ENCODE data around the gene MTG2. TPM values are rescaled to one million over a fixed set of nuclear protein-coding genes. Genes with fewer than 3 reads are reported as not detected.

Gene MTG2
- total RNA-seq, 1 donor from 2014 or later: 31.5 TPM

DNA sequence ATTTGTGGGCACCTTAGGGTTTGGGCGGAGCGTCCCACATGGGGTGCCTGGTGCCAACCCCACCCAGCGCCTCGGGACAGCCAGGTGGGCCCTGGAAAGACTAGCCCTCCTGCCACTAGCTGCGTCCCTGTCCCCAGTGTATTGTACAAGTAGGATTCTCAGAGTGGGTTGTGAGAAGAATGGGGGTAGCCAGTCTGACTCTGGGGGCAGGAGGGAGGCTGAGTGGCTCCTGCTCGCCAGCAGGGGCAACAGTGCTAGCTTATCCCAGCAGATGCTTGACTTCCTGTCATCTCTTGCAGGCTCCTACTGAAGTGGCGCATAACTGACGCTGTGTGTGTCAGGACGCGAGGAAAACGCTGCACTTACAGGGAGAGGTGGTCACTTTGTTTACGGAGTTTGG is 49.0 kb upstream of the MTG2 start:
- Mint-ChIP-seq H3K36me3 (ENCODE audit: low read depth, unreplicated experiment) (peaks cover 31% of the 10 kb centered on the region), H3K9me3 (ENCODE audit: unreplicated experiment) (no peaks in the 10 kb centered on the region), H3K27ac (ENCODE audit: unreplicated experiment) (no peak overlapping the region), H3K4me1 (ENCODE audit: low read depth, unreplicated experiment) (no peaks in the 10 kb centered on the region), H3K4me3 (ENCODE audit: unreplicated experiment) (no peak overlapping the region), H3K27me3 (ENCODE audit: low read depth, unreplicated experiment) (no peaks in the 10 kb centered on the region)
- Histone ChIP-seq H3K79me2 (ENCODE audit: insufficient read depth, low read length) (peaks cover 28% of the 10 kb centered on the region), H3K36me3 (ENCODE audit: insufficient read depth, low read length) (peaks cover 50% of the 10 kb centered on the region), H3K4me2 (ENCODE audit: low read length) (no peak overlapping the region), H3K27me3 (ENCODE audit: insufficient read depth, low read length) (no peaks in the 10 kb centered on the region), H2AFZ (ENCODE audit: low read depth, low read length) (no peak overlapping the region), H3K27ac (ENCODE audit: low read depth, low read length) (no peak overlapping the region), H3K4me3 (ENCODE audit: insufficient read depth, low read depth, low read length) (no peak overlapping the region), H3K9me3 (ENCODE audit: insufficient read depth, low read depth, low read length) (no peaks in the 10 kb centered on the region), H3K4me1 (ENCODE audit: insufficient read depth, low read length) (peaks cover 5% of the 10 kb centered on the region), H4K20me1 (ENCODE audit: insufficient read depth, low read length) (peaks cover 83% of the 10 kb centered on the region), H3K9ac (ENCODE audit: low read length) (no peak overlapping the region)
- no peak for FAIRE-seq
- no peak for DNase-seq (ENCODE audit: low read depth)
- no peak for TF ChIP-seq EZH2 (IDR thresholded peaks at IDR 0.05; ENCODE audit: insufficient read depth, low read length)
- TF ChIP-seq, protein P1, sequence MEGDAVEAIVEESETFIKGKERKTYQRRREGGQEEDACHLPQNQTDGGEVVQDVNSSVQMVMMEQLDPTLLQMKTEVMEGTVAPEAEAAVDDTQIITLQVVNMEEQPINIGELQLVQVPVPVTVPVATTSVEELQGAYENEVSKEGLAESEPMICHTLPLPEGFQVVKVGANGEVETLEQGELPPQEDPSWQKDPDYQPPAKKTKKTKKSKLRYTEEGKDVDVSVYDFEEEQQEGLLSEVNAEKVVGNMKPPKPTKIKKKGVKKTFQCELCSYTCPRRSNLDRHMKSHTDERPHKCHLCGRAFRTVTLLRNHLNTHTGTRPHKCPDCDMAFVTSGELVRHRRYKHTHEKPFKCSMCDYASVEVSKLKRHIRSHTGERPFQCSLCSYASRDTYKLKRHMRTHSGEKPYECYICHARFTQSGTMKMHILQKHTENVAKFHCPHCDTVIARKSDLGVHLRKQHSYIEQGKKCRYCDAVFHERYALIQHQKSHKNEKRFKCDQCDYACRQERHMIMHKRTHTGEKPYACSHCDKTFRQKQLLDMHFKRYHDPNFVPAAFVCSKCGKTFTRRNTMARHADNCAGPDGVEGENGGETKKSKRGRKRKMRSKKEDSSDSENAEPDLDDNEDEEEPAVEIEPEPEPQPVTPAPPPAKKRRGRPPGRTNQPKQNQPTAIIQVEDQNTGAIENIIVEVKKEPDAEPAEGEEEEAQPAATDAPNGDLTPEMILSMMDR (IDR thresholded peaks at IDR 0.05; ENCODE audit: insufficient read depth, low read depth, low read length): no peak

DNA sequence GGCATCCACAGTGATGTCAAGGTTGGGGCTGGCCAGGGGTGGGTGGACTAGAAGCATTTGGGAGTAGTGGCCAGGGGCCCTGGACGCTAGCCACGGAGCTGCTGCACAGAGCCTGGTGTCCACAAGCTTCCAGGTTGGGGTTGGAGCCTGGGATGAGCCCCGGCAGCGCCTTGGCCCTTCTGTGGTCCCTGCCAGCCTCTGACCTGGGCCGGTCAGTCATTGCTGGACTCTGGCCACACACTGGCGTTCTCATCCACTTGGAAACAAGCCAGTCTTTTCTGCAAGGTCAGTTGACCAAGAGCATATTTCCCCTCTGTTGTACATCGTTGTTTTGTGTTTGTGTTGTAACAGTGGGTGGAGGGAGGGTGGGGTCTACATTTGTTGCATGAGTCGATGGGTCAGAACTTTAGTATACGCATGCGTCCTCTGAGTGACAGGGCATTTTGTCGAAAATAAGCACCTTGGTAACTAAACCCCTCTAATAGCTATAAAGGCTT is 48.0 kb upstream of the MTG2 start:
- no peak for DNase-seq (ENCODE audit: low read depth)

More for the DNA sequence above, 48.0 kb upstream of the MTG2 start:
- Histone ChIP-seq H3K79me2 (ENCODE audit: insufficient read depth, low read length) (peaks cover 37% of the 10 kb centered on the region), H3K9me3 (ENCODE audit: insufficient read depth, low read depth, low read length) (no peaks in the 10 kb centered on the region), H3K4me1 (ENCODE audit: insufficient read depth, low read length) (peaks cover 5% of the 10 kb centered on the region), H4K20me1 (ENCODE audit: insufficient read depth, low read length) (peaks cover 83% of the 10 kb centered on the region), H3K4me3 (ENCODE audit: insufficient read depth, low read depth, low read length) (no peak overlapping the region), H3K4me2 (ENCODE audit: low read length) (no peak overlapping the region), H3K27me3 (ENCODE audit: insufficient read depth, low read length) (no peaks in the 10 kb centered on the region), H3K9ac (ENCODE audit: low read length) (no peak overlapping the region), H3K27ac (ENCODE audit: low read depth, low read length) (no peak overlapping the region), H3K36me3 (ENCODE audit: insufficient read depth, low read length) (peaks cover 59% of the 10 kb centered on the region), H2AFZ (ENCODE audit: low read depth, low read length) (no peak overlapping the region)
- FAIRE-seq: no peak
- Mint-ChIP-seq H3K4me3 (ENCODE audit: unreplicated experiment) (no peak overlapping the region), H3K9me3 (ENCODE audit: unreplicated experiment) (no peaks in the 10 kb centered on the region), H3K36me3 (ENCODE audit: low read depth, unreplicated experiment) (peaks cover 33% of the 10 kb centered on the region), H3K27ac (ENCODE audit: unreplicated experiment) (no peak overlapping the region), H3K27me3 (ENCODE audit: low read depth, unreplicated experiment) (no peaks in the 10 kb centered on the region), H3K4me1 (ENCODE audit: low read depth, unreplicated experiment) (no peaks in the 10 kb centered on the region)
- TF ChIP-seq, protein P1 (IDR thresholded peaks at IDR 0.05; ENCODE audit: insufficient read depth, low read depth, low read length): no peak
- no peak for TF ChIP-seq EZH2 (IDR thresholded peaks at IDR 0.05; ENCODE audit: insufficient read depth, low read length)

All from astrocyte (in vitro differentiated cells and primary cell).